Endothelial cell (in vitro differentiated cells): Measurements from ENCODE around the gene PRKAR2B. TPM values are rescaled to one million over a fixed set of nuclear protein-coding genes. Genes with fewer than 3 reads are reported as not detected.

Experiments
- DNase-seq: peaks from one replicate; pipeline ENCODE4 v3.0.0; 2021; ENCODE audit warnings: low spot score
- H3K27ac Mint-ChIP-seq: one replicate; pipeline ENCODE4 v1.8.0; 2021; ENCODE audit warnings: mixed read lengths, inconsistent platforms; ENCODE audit not compliant: unreplicated experiment
- H3K27me3 Mint-ChIP-seq: one replicate; pipeline ENCODE4 v1.8.0; 2021; ENCODE audit warnings: mild to moderate bottlenecking, moderate library complexity, mixed read lengths, inconsistent platforms; ENCODE audit not compliant: unreplicated experiment
- H3K36me3 Mint-ChIP-seq: one replicate; pipeline ENCODE4 v1.8.0; 2021; ENCODE audit warnings: mild to moderate bottlenecking, low read depth, mixed read lengths, inconsistent platforms; ENCODE audit not compliant: unreplicated experiment
- H3K4me1 Mint-ChIP-seq: one replicate; pipeline ENCODE4 v1.8.0; 2021; ENCODE audit warnings: mild to moderate bottlenecking, mixed read lengths, inconsistent platforms; ENCODE audit not compliant: unreplicated experiment
- H3K4me3 Mint-ChIP-seq: one replicate; pipeline ENCODE4 v1.8.0; 2021; ENCODE audit warnings: mild to moderate bottlenecking, mixed read lengths, inconsistent platforms; ENCODE audit not compliant: unreplicated experiment
- H3K9me3 Mint-ChIP-seq: one replicate; pipeline ENCODE4 v1.8.0; 2021; ENCODE audit warnings: mixed read lengths, inconsistent platforms; ENCODE audit not compliant: unreplicated experiment
- CTCF ChIP-seq: fragments of 200-600 bp; sonication (generic); IDR thresholded peaks from one replicate; pipeline ENCODE4 v1.5.0; 2021; ENCODE audit warnings: antibody characterized with exemption; ENCODE audit not compliant: unreplicated experiment
- total RNA-seq: library from RNA; stranded (reverse); fragmentation: NEBNext Ultra II Directional; extraction: Animal tissue kit (Norgen Biotek cat#: 25700); gene quantifications from one replicate; pipeline ENCODE4 v1.2.1, GENCODE V29; 2021; ENCODE audit not compliant: unreplicated experiment

Gene PRKAR2B
- total RNA-seq, 1 donor from 2014 or later = 28.4 TPM

- TF ChIP-seq CTCF = peak; percentile 67
- peaks cover 19% of the 10 kb centered on the region for H3K27me3 Mint-ChIP-seq
- peaks cover 6% of the 10 kb centered on the region for H3K9me3 Mint-ChIP-seq
- peak overlapping the region; percentile 100 for H3K4me3 Mint-ChIP-seq
- H3K36me3 Mint-ChIP-seq = peaks cover 10% of the 10 kb centered on the region
- H3K4me1 Mint-ChIP-seq = peaks cover 25% of the 10 kb centered on the region
- no peak for DNase-seq
- peak overlapping the region; percentile 100 for H3K27ac Mint-ChIP-seq
Measured at GRCh38 chr7:107167483-107168232, 123.2 kb downstream of the PRKAR2B start.

- peak; percentile 96 for DNase-seq
Measured at GRCh38 chr7:107168233-107169119, 124.0 kb downstream of the PRKAR2B start, which contains the start of gene HBP1. TSS of gene HBP1 (plus strand) at chr7:107169003. CDS start at chr7:107179894, 10,891 bp downstream.

GRCh38 chr7:107169120-107170050 is 124.9 kb downstream of the PRKAR2B start:
- H3K27me3 Mint-ChIP-seq = peaks cover 19% of the 10 kb centered on the region
- DNase-seq = peak; percentile 94
- no peak for TF ChIP-seq CTCF
- peak overlapping the region; percentile 100 for H3K4me3 Mint-ChIP-seq
- peaks cover 6% of the 10 kb centered on the region for H3K9me3 Mint-ChIP-seq
- peak overlapping the region; percentile 100 for H3K27ac Mint-ChIP-seq
- peaks cover 39% of the 10 kb centered on the region for H3K4me1 Mint-ChIP-seq
- H3K36me3 Mint-ChIP-seq = peaks cover 10% of the 10 kb centered on the region

More at GRCh38 chr7:107168233-107169119, 124.0 kb downstream of the PRKAR2B start, which contains the start of gene HBP1:
- H3K36me3 Mint-ChIP-seq = peaks cover 10% of the 10 kb centered on the region
- H3K4me3 Mint-ChIP-seq = peak within 1 kb of the TSS; percentile 100
- H3K9me3 Mint-ChIP-seq = peaks cover 6% of the 10 kb centered on the region
- H3K4me1 Mint-ChIP-seq = peaks cover 33% of the 10 kb centered on the region
- H3K27ac Mint-ChIP-seq = peak within 1 kb of the TSS; percentile 100
- no peak for TF ChIP-seq CTCF
- H3K27me3 Mint-ChIP-seq = peaks cover 19% of the 10 kb centered on the region

- Mint-ChIP-seq H3K9me3 (peaks cover 6% of the 10 kb centered on the region), H3K4me1 (peaks cover 38% of the 10 kb centered on the region), H3K27me3 (peaks cover 19% of the 10 kb centered on the region), H3K4me3 (peak overlapping the region; percentile 100), H3K27ac (peak overlapping the region; percentile 82), H3K36me3 (peaks cover 10% of the 10 kb centered on the region)
- DNase-seq = no peak
- TF ChIP-seq CTCF = no peak
Measured at GRCh38 chr7:107170051-107170915, 125.8 kb downstream of the PRKAR2B start.
